HepG2 (cell line): ENCODE data around the gene ANKRD60.

Source experiments
- ASH2L ChIP-seq: fragments of 300-600, 200-600 bp; sonication (generic); IDR thresholded peaks from 2 replicates; pipeline ENCODE4 v1.7.0; 2017; ENCODE audit warnings: low read depth, mild to moderate bottlenecking, moderate library complexity, mixed read lengths, low read length; ENCODE audit not compliant: insufficient read length
- CHD4 ChIP-seq: fragments of 200-600 bp; sonication (generic); IDR thresholded peaks from 2 replicates; pipeline ENCODE4 v1.7.0; 2017; ENCODE audit warnings: mild to moderate bottlenecking, low read length, borderline replicate concordance
- KDM1A ChIP-seq: IDR thresholded peaks from 2 replicates; pipeline ENCODE4 v1.6.1; 2016; ENCODE audit warnings: missing compliant biosample characterization
- MEIS2 ChIP-seq: sonication (generic); formaldehyde crosslinking; IDR thresholded peaks from 2 replicates; pipeline ENCODE4 v1.9.0; 2021; ENCODE audit warnings: mild to moderate bottlenecking, missing genetic modification reagents

DNA sequence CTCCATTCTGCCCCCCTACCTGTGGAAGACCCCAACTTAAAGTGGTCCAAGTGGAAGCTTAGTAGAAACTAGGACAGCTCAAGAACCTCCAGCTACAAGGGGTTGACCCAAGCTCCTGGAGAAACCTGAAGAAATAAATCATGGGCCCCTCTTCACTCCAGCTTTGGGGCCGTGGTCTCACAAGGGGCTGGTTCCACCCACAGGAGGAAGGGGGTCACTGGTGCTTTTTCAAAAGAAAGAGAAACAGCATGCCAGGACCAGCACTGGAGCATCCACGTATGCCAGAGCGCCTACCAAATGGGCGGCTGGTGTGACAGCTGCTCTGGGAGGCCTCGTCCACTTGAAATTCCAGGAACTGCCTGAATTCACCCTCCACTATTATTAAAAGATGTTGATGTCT, 14.4 kb upstream of the ANKRD60 start:
- TF ChIP-seq ASH2L (no peak), KDM1A (CRISPR knock-in tag) (no peak), CHD4 (no peak), MEIS2 (no peak)
